H7 (cell line): ENCODE measurements around the gene EDA. TPM values are rescaled to one million over a fixed set of nuclear protein-coding genes. Genes with fewer than 3 reads are reported as not detected.

Experiments
- DNase-seq: peaks from one replicate; pipeline ENCODE4 v3.0.0; 2012
- H3K27me3 ChIP-seq: 2 replicates; pipeline ENCODE4 v1.6.0; 2011; ENCODE audit warnings: mild to moderate bottlenecking, low read length; ENCODE audit not compliant: control insufficient read depth, insufficient read depth
- H3K36me3 ChIP-seq: replicated peaks from 2 replicates; pipeline ENCODE4 v1.5.1; 2011; ENCODE audit warnings: low read length; ENCODE audit not compliant: control insufficient read depth, insufficient read depth
- H3K4me3 ChIP-seq: 2 replicates; pipeline ENCODE4 v1.5.1; 2011; ENCODE audit warnings: low read depth, mild to moderate bottlenecking, control low read depth, low read length, moderate library complexity; ENCODE audit not compliant: insufficient read depth
- total RNA-seq: library from RNA; depleted of rRNA; stranded (reverse); fragments of >200 nt; shearing (Covaris generic); gene quantifications from 2 replicates; pipeline ENCODE4 v1.2.3, GENCODE V29; 2014

Gene EDA
- total RNA-seq, 1 experiment from 2014 or later = 8.1 TPM

DNA sequence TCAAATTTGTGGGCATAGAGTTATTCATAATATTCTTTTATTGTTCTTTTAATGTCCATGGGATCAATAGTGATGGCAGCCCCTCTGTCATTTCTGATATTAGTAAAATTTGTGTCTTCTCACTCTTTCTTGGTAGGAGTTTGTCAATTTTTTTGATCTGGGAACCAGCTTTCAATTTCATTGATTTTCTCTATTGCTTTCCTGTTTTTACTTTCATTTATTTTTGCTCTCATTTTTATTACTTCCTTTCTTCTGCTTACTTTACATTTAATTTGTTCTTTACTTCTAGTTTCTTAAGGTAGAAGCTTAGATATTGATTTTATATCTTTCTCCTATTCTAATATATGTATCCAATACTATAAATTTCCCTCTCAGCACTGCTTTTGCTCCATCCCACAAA lies 393.1 kb downstream of the EDA start:
- Histone ChIP-seq H3K4me3 (no peak overlapping the region), H3K36me3 (no peaks in the 10 kb centered on the region), H3K27me3 (no peaks in the 10 kb centered on the region)
- DNase-seq = no peak

DNA sequence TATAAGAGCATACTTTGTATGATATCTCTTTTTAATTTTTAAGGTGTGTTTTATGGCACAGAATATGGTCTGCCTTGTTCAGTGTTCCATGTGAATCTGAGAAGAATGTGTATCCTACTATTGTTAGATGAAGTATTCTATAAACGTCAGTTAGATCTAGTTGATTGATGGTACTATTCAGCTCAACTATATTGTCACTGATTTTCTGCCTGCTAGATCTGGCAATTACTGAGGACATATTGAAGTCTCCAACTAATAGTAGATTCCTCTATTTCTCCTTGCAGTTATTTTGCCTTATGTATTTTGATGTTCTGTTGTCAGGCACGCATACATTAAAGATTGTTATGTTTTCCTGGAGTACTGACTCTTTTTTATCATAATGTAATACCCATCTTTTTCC lies 394.1 kb downstream of the EDA start:
- Histone ChIP-seq H3K4me3 (no peak overlapping the region), H3K36me3 (no peaks in the 10 kb centered on the region), H3K27me3 (no peaks in the 10 kb centered on the region)
- DNase-seq = no peak

DNA sequence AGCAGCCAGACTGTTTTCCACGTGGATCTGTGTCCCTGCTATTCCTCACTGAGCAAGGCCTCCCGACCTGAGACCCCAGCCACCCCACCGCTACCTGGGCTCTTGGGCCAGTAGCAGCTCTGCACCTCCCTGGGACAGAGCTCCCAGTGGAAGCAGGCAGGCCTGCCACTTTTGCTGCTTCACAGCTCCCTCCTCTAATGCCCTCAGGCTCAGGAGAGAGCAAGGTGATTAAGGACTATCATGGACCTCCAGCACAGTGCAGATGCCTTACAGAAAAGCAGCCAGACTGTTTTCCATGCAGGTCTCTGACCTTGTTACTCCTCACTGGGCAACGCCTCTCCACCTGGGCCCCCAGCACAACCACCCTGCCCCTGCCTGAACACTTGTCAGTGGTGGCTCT lies 396.8 kb downstream of the EDA start:
- no peak overlapping the region for H3K4me3 ChIP-seq
- no peak for DNase-seq
- no peaks in the 10 kb centered on the region for H3K36me3 ChIP-seq
- H3K27me3 ChIP-seq = no peaks in the 10 kb centered on the region

DNA sequence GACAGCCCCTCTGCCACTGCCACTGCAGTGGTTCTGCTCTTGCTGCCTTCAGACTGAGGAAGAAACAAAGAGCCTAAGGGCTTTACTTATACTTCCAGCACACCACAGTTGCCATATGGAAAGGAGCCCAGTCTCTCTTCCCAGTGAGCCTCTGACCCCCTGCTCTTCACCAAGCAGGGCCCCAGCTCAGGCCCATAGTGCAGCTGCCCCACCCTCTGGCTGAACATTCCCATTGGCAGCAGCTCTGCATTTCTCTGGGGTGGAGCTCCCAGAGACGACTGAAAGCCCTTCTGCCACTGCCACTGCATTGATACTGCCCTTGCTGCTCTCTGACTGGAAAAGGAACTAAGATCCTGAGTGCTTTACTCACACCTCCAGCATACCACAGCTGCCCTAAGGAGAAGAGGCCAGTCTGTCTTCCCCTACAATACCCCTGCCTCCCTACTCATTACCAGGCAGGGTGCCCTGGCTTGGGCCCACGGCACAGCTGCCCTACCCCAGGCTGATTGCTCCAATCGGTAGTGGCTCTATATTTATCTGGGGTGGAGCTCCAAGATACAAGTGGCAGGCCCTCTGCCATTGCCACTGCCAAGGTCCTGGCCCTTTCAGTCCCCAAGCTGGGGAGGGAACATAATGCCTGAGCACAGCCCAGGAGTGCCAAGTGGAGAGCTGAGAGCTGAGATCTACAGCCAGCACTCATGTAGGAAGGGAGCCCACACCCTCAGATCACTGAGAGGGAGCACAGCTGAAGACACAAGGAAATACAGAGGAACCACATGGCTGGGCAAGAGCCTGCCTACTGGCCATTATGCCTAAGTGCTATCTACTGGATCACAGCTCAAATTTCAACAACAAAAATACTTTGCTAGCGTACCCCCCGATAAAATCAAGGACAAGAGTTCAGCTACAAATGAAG lies 397.8 kb downstream of the EDA start:
- Histone ChIP-seq H3K36me3 (no peaks in the 10 kb centered on the region), H3K4me3 (no peak overlapping the region), H3K27me3 (no peaks in the 10 kb centered on the region)
- no peak for DNase-seq

DNA sequence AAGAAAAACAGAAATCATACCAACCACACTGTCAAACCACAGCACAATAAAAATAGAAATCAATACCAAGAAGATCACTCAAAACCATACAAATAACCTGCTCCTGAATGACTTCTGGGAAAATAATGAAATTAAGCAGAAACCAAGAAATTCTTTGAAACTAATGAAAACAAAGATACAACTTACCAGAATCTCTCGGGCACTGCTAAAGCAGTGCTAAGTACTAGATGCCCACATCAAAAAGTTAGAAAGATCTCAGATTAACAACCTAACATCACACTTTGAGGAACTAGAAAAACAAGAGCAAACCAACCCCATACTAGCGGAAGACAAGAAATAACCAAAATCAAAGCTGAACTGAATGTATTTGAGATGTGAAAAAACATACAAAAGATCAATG lies 400.6 kb downstream of the EDA start:
- Histone ChIP-seq H3K36me3 (no peaks in the 10 kb centered on the region), H3K27me3 (no peaks in the 10 kb centered on the region), H3K4me3 (no peak overlapping the region)
- no peak for DNase-seq

DNA sequence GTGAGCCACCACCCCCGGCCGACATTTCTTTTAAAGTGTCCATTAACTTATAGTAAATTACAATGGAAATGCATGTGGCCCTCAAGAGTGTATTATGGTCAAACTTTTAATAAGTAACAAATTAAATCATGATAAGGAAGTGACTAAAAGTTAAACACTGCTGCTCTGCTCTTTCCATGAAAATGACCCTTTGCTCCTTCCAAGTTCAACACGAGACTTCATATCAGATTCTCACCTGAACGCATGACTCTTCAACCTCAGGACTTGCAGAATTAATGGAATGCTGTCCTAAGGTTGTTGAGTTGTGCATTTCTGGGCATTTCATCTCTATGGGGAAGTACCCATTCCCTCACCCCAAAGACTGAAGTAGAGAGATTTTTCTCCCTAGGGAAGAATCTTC lies 406.7 kb downstream of the EDA start:
- no peak for DNase-seq
- Histone ChIP-seq H3K4me3 (no peak overlapping the region), H3K36me3 (no peaks in the 10 kb centered on the region), H3K27me3 (no peaks in the 10 kb centered on the region)

DNA sequence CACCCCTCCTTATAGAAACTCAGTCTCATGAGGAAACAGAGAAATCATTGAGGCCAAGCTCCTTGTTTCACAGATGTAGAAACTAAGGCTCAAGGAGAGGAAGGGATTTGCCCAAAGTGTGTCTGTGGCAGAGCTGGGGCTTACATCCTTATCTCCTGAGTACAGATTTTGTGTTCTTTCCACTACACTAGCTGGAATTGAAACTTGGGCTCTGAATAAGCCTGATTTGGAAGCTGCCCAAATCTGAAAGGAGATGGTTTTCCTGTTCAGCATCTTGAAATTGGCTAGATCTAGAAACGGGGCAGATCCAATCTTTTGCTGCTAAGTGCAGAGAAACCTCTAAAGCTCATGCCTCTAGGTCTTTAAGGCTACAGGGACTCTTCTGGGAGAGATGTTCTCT lies 409.6 kb downstream of the EDA start:
- no peak for DNase-seq
- Histone ChIP-seq H3K4me3 (no peak overlapping the region), H3K27me3 (no peaks in the 10 kb centered on the region), H3K36me3 (no peaks in the 10 kb centered on the region)

DNA sequence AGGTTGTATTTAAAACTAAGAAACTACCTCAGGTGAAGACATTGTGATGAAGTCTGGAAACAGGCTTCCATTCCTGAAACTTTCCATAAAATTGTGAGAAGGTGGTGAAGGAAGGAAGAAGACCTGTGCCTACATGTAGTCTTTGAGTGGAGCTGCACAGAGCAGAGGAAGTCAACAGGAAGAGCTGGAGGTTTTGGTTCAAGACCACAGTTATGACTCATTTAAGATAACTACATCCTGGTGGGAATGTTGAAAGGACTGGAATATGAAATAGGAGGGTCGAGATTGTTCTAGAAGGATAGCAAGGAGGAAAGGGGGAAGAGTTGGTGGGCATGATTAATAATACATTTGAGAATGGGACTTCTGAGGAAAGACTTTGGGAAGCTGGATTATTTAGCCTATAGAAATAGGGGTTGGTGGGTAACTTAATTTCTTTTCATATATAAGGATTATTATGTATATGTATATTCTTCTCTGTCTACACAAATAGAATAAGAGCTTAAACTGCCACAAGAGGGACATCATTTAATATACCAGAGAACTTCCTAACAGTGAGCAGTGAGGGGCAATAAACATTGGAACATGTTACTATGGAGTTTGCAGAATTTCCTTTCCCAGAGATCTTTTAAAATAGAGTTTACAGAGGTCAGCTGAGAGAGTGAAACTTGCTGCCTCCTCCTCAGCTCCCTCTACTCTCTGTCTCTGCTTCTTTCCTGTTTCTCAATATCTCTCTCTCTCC lies 410.4 kb downstream of the EDA start:
- no peak overlapping the region for H3K4me3 ChIP-seq
- no peaks in the 10 kb centered on the region for H3K36me3 ChIP-seq
- no peaks in the 10 kb centered on the region for H3K27me3 ChIP-seq
- no peak for DNase-seq

DNA sequence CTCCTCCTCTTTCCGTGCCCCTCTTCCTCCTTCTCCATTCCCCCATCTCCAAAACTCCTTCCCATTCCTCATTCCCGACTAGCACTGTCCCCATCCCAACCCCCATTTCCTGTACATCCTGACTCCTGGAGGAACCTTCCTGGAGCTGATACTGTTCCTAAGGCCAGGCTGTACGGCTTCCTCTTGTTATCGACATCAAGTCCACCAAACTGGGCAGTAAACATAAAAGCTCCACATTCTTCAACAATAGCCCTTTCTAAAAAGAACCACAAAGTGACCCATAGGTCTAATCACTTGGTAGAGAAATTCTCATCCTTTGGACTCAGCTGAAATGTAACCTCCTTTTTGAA lies 410.9 kb downstream of the EDA start:
- no peaks in the 10 kb centered on the region for H3K27me3 ChIP-seq
- DNase-seq = no peak
- H3K4me3 ChIP-seq = no peak overlapping the region
- H3K36me3 ChIP-seq = no peaks in the 10 kb centered on the region

DNA sequence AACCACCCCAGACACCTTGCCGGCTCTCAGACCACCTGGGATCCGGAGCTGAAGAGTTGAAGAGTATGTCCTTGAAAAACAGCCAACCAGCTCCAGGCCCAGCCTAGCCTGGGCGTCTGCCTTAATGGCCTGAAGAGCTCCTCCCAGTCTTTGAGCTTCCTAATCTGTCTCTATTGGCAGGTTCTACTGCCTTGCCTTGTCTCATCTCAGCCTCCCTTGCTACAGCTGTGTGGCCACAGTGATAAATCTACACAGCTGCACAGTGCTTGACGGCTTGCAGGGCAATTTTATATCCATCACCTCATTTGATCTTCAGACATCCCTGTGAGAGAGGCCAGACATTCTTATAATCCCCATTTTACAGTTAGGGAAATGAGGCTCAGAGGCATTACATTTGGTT lies 413.9 kb downstream of the EDA start:
- DNase-seq = no peak
- Histone ChIP-seq H3K27me3 (no peaks in the 10 kb centered on the region), H3K36me3 (no peaks in the 10 kb centered on the region), H3K4me3 (no peak overlapping the region)

DNA sequence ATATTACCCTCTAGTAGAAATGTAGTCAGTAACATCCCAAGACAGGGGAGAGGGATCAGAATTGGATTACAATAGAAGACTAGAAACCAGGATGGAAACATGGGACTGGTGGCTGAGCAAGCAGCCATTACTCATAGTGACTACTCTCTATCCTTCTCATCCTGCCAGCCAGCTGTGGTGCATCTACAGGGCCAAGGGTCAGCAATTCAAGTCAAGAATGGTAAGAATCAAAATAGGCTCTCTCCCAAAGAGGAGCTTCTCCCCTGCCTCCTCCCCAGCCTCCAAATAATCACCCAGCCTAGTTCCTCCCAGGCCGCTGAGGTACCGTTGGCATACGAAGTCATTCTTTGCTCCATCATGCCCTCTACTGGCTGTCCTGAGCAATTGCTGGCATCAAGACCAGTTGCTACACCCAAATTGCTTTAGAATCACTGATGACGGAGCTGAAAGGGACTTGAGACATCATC lies 414.4 kb downstream of the EDA start:
- DNase-seq = peak; percentile 54
- Histone ChIP-seq H3K27me3 (no peaks in the 10 kb centered on the region), H3K36me3 (no peaks in the 10 kb centered on the region; the same call in 1 of the 2 replicates), H3K4me3 (no peak overlapping the region)

DNA sequence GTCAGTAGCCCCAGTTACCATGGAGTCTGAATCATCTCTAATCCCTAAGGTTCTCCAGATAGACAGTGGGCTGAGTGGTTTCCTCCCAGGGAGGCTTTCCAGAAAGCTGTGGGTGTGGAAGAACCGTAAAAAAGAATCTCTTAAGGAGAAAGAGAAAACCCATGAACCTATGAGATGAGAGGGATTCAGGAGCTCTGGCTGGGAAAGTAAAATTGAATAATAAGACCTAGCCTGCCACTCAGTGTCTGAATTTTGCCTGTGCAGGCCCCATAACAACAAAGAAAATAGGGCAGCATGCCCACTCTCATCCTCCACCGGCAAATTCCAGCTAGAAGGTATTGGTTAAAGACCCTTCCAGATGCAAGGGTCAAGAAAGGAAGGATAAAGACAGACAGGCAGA lies 416.9 kb downstream of the EDA start:
- no peak for DNase-seq
- Histone ChIP-seq H3K27me3 (no peaks in the 10 kb centered on the region), H3K4me3 (no peak overlapping the region), H3K36me3 (no peaks in the 10 kb centered on the region; the same call in 1 of the 2 replicates)

DNA sequence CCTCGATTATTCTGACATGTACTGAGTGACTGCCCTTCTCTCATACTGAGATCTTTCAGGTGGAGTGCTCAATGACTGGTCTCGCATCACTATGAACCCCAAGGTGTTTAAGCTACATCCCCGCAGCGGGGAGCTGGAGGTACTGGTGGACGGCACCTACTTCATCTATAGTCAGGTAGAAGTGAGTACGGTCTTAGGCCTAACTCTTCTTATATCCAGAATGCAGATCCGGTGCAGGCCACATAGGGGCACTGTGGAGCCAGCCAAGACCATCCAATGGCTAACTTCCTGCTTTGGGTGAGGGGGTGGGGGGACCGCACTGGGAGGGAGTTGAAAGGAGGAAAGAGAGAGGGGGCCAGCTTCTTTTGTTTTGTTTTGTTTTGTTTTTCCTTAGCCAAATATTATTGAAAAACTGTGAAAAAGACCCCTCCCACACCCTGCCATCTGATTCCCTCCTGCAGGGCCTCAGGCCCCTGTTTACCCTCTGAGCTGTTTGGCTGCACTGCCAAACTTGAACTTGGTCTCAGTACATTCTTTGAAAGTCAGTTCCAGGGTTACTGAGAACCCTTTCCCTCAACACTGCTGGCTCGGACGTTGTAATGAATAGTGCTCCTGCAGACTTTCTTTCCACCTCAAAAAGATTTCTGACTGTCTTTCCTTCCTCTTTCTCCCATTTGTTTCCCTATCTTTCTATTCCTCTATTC lies 417.6 kb downstream of the EDA start:
- Histone ChIP-seq H3K36me3 (no peaks in the 10 kb centered on the region; the same call in 1 of the 2 replicates), H3K4me3 (no peak overlapping the region), H3K27me3 (no peaks in the 10 kb centered on the region)
- peak; percentile 61 for DNase-seq

DNA sequence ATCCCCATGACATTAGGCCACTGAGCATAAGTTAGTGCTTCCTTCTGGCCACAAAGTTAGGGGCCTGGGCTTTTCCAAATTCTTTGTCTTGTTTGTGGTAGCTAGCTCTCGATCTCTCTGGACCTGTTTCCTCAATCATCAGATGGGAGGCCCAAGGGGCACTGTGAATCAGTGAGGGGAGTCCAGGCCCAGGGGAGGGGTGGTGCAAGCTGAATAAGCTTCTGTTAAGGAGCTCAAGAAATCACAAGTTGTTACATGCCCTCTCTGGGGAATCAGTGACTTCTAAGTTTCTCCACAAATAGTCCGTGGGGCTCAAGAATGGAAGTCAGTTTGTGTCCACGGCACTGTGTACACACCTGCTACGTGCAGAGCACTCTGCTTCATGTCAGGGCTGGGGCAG lies 418.7 kb downstream of the EDA start:
- no peak for DNase-seq
- Histone ChIP-seq H3K4me3 (no peak overlapping the region), H3K36me3 (no peaks in the 10 kb centered on the region; the same call in 1 of the 2 replicates), H3K27me3 (no peaks in the 10 kb centered on the region)
